22Rv1 (cell line): Measurements from ENCODE around the gene CFAP43.

Experiments
- ZFX ChIP-seq: fragments of 450-650 bp; IDR thresholded peaks from 2 replicates; pipeline ENCODE4 v1.6.1; 2017; ENCODE audit warnings: antibody characterized with exemption, borderline replicate concordance
- TF ChIP-seq, protein P1 (sequence below): fragments of 450-650 bp; IDR thresholded peaks from 2 replicates; pipeline ENCODE4 v1.5.1; 2017; ENCODE audit warnings: mild to moderate bottlenecking

DNA sequence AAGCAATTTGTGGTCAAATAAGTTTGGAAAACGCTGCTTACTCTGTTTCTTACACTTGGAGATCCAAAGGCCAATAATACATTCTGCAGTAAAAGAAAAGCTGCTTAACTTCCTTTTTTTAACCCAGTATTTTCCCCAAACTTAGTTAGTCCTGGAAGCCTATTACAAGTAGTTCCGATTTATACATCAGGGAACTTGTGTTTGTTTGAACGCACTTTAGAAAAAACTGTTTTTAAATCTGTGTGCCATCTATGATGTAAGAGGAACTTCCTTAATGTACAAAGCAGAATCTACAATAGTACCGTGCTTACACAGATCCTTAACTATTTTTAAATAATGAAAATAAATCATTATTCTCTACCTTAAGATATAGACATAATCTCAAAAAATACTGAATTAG, 87.2 kb downstream of the CFAP43 start:
- TF ChIP-seq, protein P1, sequence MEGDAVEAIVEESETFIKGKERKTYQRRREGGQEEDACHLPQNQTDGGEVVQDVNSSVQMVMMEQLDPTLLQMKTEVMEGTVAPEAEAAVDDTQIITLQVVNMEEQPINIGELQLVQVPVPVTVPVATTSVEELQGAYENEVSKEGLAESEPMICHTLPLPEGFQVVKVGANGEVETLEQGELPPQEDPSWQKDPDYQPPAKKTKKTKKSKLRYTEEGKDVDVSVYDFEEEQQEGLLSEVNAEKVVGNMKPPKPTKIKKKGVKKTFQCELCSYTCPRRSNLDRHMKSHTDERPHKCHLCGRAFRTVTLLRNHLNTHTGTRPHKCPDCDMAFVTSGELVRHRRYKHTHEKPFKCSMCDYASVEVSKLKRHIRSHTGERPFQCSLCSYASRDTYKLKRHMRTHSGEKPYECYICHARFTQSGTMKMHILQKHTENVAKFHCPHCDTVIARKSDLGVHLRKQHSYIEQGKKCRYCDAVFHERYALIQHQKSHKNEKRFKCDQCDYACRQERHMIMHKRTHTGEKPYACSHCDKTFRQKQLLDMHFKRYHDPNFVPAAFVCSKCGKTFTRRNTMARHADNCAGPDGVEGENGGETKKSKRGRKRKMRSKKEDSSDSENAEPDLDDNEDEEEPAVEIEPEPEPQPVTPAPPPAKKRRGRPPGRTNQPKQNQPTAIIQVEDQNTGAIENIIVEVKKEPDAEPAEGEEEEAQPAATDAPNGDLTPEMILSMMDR: no peak
- no peak for TF ChIP-seq ZFX
